RWPE1 (cell line): ENCODE data around the gene TBC1D22A.
"Not testable (repeated sequence)": the region's sequence is repeated elsewhere in the genome, so short reads cannot be mapped to it uniquely, and the experiment has no call there.

ENCODE experiments used
- CTCF ChIA-PET: fragments of 350-600 bp; sonication (Branson Sonifier 250); formaldehyde crosslinking; extraction: SDS; loops from one replicate; lab custom pipeline; 2021; lab: Yijun Ruan, JAX
- POLR2A ChIA-PET: fragments of 400-600 bp; formaldehyde crosslinking; extraction: SDS; loops from one replicate; lab custom pipeline; 2020; ENCODE audit warnings: antibody characterized with exemption; ENCODE audit not compliant: low non-redundant PET; lab: Yijun Ruan, JAX
- DNase-seq: peaks from one replicate; pipeline ENCODE4 v3.0.0; 2012; ENCODE audit warnings: low spot score
- H3K27ac ChIP-seq: fragments of 450-650 bp; 2 replicates; pipeline ENCODE4 v1.5.1; 2017
- TF ChIP-seq, protein P1 (sequence below): fragments of 450-650 bp; conservative IDR thresholded peaks from 2 replicates; pipeline ENCODE4 v1.5.1; 2017; ENCODE audit warnings: low read depth, mild to moderate bottlenecking

Gene TBC1D22A

DNA sequence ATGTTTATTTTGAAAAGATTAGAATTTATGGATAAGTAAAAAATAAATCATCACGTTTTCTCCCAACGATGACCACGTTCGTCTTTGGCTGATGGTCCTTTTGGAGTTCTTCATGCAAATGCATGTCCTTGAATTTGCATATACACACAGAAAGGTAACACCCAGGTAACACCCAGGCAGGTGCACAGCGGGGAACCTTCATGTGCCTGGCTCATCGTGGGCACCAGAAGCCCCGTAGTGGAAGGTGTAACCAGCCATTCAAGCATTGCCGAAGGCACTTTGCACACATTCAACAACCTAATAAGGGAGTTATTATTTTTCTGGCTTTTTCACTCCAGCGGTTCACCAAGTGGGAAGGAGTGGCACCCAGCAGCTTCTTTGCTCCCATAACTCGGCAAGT, 404.6 kb downstream of the TBC1D22A start:
- ChIA-PET CTCF (interaction anchor here (0.7 kb wide), 1 partner anchor 1355 kb away, joined by 4 read pairs; no protein-coding TSS in a partner anchor), POLR2A (no interaction called here)
- TF ChIP-seq, protein P1, sequence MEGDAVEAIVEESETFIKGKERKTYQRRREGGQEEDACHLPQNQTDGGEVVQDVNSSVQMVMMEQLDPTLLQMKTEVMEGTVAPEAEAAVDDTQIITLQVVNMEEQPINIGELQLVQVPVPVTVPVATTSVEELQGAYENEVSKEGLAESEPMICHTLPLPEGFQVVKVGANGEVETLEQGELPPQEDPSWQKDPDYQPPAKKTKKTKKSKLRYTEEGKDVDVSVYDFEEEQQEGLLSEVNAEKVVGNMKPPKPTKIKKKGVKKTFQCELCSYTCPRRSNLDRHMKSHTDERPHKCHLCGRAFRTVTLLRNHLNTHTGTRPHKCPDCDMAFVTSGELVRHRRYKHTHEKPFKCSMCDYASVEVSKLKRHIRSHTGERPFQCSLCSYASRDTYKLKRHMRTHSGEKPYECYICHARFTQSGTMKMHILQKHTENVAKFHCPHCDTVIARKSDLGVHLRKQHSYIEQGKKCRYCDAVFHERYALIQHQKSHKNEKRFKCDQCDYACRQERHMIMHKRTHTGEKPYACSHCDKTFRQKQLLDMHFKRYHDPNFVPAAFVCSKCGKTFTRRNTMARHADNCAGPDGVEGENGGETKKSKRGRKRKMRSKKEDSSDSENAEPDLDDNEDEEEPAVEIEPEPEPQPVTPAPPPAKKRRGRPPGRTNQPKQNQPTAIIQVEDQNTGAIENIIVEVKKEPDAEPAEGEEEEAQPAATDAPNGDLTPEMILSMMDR, result no peak
- DNase-seq, result no peak
- no peak overlapping the region for H3K27ac ChIP-seq

DNA sequence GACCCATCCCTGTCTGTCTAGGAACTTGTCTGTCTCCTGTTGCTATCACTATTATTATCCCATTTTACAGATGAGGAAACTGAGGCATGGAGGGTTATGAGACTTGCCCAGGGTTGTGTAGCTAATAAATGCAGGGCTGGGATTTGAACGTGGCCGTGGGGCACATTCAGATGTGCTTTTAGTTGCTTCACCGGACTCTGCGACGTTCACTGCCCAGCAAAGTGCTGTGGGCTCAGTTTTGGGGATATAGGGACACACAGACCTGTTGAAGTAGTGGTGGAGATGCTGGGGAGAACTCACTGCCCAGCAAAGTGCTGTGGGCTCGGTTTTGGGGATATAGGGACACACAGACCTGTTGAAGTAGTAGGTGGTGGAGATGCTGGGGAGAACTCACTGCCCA, 405.5 kb downstream of the TBC1D22A start:
- DNase-seq, H3K27ac ChIP-seq, POLR2A ChIA-PET: not testable (repeated sequence)
- CTCF ChIA-PET, result interaction anchor here (0.7 kb wide), 1 partner anchor 1354 kb away, joined by 4 read pairs; no protein-coding TSS in a partner anchor

DNA sequence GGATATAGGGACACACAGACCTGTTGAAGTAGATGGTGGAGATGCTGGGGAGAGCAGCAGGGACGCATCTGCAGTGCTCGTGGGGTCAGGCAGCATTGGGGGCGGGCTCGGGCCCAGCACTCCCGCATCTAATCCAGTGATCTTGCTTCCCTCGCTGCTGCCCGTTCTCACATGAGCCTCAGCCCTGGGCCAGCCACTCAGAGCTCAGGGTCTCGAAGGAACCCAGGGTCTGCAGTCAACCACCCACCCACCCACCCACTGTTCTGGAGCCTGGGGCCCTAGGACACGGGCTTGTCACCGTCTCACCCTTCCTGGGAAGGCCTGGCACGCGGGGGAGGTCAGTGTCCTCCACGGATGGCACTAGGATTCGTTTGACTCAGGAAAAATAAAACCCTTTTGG, 406.0 kb downstream of the TBC1D22A start:
- TF ChIP-seq, protein P1, result no peak
- ChIA-PET CTCF (no interaction called here), POLR2A (no interaction called here)
- DNase-seq, result no peak
- no peak overlapping the region for H3K27ac ChIP-seq

DNA sequence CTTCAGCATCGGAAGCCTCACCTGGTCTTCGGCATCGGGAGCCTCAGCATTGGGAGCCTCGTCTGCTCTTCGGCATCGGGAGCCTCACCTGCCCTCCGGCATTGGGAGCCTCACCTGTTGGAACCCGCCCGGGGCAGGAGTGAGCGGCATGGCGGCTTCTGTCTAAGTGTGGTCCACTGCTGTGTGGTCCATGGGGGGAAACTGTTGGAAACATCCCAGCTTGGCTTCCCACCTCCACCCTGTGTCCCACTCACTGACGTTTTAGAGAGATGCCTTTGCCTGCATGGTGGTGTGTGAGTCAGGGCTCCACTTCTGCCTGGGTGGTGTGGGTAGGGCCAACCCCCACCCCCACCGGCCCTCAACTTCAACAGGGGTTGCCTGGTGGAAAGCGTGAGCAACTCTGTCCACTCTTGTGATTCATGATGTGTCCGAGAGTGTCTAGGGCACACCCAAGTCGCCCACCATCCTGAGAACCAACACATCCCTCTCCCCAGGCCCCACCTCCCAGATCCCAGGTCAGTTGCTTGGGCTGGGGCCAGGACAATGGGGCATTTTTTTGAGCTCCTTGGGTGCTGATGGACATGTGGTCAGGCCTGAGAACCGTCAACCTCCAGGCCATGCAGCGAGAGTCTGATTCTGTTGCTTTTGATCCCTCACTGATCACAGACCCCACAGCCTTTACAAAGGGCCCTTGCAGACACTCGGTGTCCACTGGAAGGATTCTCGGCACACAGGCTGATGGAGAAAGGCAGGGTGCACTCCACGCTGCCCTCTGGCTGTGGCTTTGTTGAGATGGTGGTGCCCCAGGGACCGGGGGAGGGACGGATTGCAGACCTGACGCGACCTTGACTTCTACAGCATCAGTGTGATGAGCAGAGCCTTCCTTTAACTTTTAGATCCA, 406.7 kb downstream of the TBC1D22A start:
- TF ChIP-seq, protein P1, result no peak
- no peak for DNase-seq
- no peak overlapping the region for H3K27ac ChIP-seq
- ChIA-PET POLR2A (no interaction called here), CTCF (no interaction called here)

DNA sequence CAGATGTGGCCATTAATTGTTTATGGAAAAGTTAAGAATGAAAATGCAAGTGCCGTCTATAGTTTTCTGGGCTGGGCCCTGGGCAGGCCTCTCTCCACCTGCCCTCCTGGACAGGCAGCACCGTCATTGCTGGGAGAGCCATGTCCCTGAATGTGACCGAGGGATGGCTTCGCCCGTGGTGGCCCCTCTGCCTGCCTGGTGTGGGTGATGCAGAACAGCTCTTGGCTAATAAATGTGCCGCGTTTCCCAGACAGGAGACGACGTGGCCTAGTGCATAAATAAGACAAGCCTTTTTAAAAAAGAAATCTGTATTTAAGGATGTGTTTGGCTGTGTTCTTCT, 407.3 kb downstream of the TBC1D22A start:
- ChIA-PET CTCF (no interaction called here), POLR2A (no interaction called here)
- DNase-seq, result no peak

DNA sequence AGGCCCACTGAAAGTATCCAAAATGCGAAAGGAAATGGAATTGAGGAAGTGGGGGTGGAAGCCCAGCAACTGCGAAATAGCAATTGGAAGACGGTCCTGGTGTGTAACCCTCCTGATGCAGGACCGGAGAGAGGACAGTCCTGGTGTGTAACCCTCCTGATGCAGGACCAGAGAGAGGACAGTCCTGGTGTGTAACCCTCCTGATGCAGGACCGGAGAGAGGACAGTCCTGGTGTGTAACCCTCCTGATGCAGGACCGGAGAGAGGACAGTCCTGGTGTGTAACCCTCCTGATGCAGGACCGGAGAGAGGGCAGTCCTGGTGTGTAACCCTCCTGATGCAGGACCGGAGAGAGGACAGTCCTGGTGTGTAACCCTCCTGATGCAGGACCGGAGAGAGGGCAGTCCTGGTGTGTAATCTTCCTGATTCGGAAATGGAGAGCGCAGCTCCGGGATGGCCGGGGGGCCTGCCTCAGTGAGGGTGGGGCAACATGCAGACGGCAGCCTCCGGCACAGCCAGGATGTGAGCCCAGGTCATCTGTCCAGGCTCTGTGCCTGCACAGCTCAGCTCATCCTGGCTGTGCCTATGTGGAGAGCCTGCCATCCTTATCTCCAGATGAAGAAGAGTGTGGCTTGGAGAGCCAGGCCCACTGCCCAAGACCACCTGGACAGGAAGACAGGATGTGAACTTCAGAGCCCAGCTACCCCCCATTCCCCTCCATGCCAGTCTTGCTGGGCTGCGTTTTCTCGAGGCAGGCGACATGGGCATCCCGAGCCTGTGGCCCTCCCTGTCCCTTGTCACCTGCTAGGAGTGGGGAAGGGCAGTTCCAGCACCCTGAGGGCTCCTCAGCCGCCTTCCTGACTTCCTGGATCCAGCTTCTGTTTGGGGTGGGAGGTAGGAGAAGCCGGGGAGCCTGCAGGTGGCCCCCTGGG, 408.3 kb downstream of the TBC1D22A start:
- not testable (repeated sequence) for H3K27ac ChIP-seq

More for the DNA sequence above, 407.3 kb downstream of the TBC1D22A start:
- TF ChIP-seq, protein P1, result no peak
- no peak overlapping the region for H3K27ac ChIP-seq

DNA sequence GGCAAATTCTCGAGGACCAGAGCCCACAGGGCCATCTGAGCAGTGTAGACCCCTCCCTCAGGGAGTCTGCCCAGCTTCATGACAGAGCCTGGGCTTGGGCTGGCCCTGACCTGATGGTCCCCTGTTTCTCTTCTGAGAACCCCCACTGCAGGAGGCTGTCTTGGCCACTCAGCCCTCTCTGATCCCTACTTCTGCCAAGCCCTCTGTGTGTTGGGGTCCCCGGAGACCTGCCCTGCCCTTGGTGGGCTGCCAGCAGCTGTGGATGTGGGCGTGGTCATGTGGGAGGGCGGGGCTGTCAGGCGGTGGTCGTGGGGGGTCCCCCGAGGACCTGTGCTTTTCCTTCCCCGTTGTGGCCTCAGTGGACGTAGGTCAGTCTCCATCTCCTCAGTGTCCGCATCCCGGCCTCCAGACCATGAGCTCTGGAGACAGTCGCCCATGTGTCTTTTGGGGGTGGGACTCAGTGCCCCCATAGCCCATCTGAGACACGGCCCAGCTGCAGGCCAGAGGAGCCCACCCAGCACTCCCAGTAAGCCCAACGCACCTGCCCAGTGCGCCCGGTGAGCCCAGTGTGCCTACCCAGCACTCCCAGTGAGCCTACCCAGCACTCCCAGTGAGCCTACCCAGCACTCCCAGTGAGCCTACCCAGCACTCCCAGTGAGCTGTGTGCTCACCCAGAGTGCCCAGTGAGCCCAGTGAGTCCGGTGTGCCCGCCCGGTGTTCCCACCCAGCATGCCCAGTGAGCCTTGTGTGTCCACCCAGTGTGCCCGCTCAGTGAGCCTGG, 409.2 kb downstream of the TBC1D22A start:
- ChIA-PET CTCF (interaction anchor here (0.6 kb wide), 1 partner anchor 23 kb away, joined by 3 read pairs; no protein-coding TSS in a partner anchor), POLR2A (no interaction called here)
- DNase-seq, result no peak
- TF ChIP-seq, protein P1, result no peak
- no peak overlapping the region for H3K27ac ChIP-seq

More for the DNA sequence above, 408.3 kb downstream of the TBC1D22A start:
- POLR2A ChIA-PET, DNase-seq: not testable (repeated sequence)
- CTCF ChIA-PET, result interaction anchor here (0.6 kb wide), 1 partner anchor 23 kb away, joined by 3 read pairs; no protein-coding TSS in a partner anchor
